ENCODE data around the gene DEDD2.

DEDD2 gene

GRCh38 chr19:42224940-42225717, 7.7 kb upstream of the DEDD2 start:
- no peak for DNase-seq (ENCODE audit: low read depth, low spot score)
- in situ Hi-C loops (cut with HindIII; ENCODE audit: low sequenced_read_pairs) = no loop called here
- H3K4me3 ChIP-seq (ENCODE audit: low read depth, low read length) = no peak overlapping the region
- TF ChIP-seq CTCF (IDR thresholded peaks at IDR 0.05; ENCODE audit: low read depth, low read length) = no peak

GRCh38 chr19:42220751-42221097, 3.2 kb upstream of the DEDD2 start:
- H3K4me3 ChIP-seq (ENCODE audit: low read depth, low read length) = peak overlapping the region; percentile 65
- in situ Hi-C loops (cut with HindIII; ENCODE audit: low sequenced_read_pairs) = no loop called here
- no peak for TF ChIP-seq CTCF (IDR thresholded peaks at IDR 0.05; ENCODE audit: low read depth, low read length)
- no peak for DNase-seq (ENCODE audit: low read depth, low spot score)

GRCh38 chr19:42219812-42220750, 2.6 kb upstream of the DEDD2 start, which contains the start of gene ZNF526:
Gene ZNF526 (plus strand): TSS chr19:42220312. CDS start chr19:42224404, 4,092 bp downstream.
- in situ Hi-C loops (cut with HindIII; ENCODE audit: low sequenced_read_pairs) = no loop called here
- DNase-seq (ENCODE audit: low read depth, low spot score) = peak; percentile 98
- TF ChIP-seq CTCF (IDR thresholded peaks at IDR 0.05; ENCODE audit: low read depth, low read length) = peak; percentile 2
- H3K4me3 ChIP-seq (ENCODE audit: low read depth, low read length) = peak within 1 kb of the TSS; percentile 65

- in situ Hi-C loops (cut with HindIII; ENCODE audit: low sequenced_read_pairs) = no loop called here
- DNase-seq (ENCODE audit: low read depth, low spot score) = peak; percentile 42
- TF ChIP-seq CTCF (IDR thresholded peaks at IDR 0.05; ENCODE audit: low read depth, low read length) = no peak
- peak overlapping the region; percentile 97 for H3K4me3 ChIP-seq (ENCODE audit: low read depth, low read length)
Observed at GRCh38 chr19:42216653-42217519, 591 bp downstream of the DEDD2 start.

- no peak overlapping the region for H3K4me3 ChIP-seq (ENCODE audit: low read depth, low read length)
- DNase-seq (ENCODE audit: low read depth, low spot score) = no peak
- in situ Hi-C loops (cut with HindIII; ENCODE audit: low sequenced_read_pairs) = no loop called here
- no peak for TF ChIP-seq CTCF (IDR thresholded peaks at IDR 0.05; ENCODE audit: low read depth, low read length)
Observed at GRCh38 chr19:42214810-42215485, 2.5 kb downstream of the DEDD2 start.
